HFF-Myc (cell line): ENCODE data around the gene WDR70.

ENCODE experiments used
- DNase-seq: peaks from one replicate; pipeline ENCODE4 v3.0.0-alpha.2; 2011; ENCODE audit warnings: low read depth; ENCODE audit errors: extremely low read depth
- H3K4me3 ChIP-seq: replicated peaks from 2 replicates; pipeline ENCODE4 v1.5.1; 2011; ENCODE audit warnings: low read depth, mild to moderate bottlenecking, control low read depth, low read length
- CTCF ChIP-seq: IDR thresholded peaks from 2 replicates; pipeline ENCODE4 v1.5.1; 2012; ENCODE audit warnings: mild to moderate bottlenecking, low read depth, low read length, control low read depth; ENCODE audit errors: missing control alignments

WDR70 gene

GRCh38 chr5:37694867-37695266, 315.7 kb downstream of the WDR70 start:
- DNase-seq: no peak
- no peak for TF ChIP-seq CTCF
- no peak overlapping the region for H3K4me3 ChIP-seq

- H3K4me3 ChIP-seq: no peak overlapping the region
- DNase-seq: no peak
- TF ChIP-seq CTCF: no peak
Observed at GRCh38 chr5:37695647-37696046, 316.5 kb downstream of the WDR70 start.

- DNase-seq: no peak
- H3K4me3 ChIP-seq: no peak overlapping the region
- TF ChIP-seq CTCF: no peak
Observed at GRCh38 chr5:37696190-37697021, 317.3 kb downstream of the WDR70 start.

- H3K4me3 ChIP-seq: no peak overlapping the region
- DNase-seq: no peak
- no peak for TF ChIP-seq CTCF
Observed at GRCh38 chr5:37701868-37702267, 322.8 kb downstream of the WDR70 start.

- H3K4me3 ChIP-seq: no peak overlapping the region
- no peak for DNase-seq
- no peak for TF ChIP-seq CTCF
Observed at GRCh38 chr5:37703841-37704241, 324.7 kb downstream of the WDR70 start.

- DNase-seq: no peak
- no peak for TF ChIP-seq CTCF
- no peak overlapping the region for H3K4me3 ChIP-seq
Observed at GRCh38 chr5:37704406-37704805, 325.3 kb downstream of the WDR70 start.

- TF ChIP-seq CTCF: no peak
- no peak for DNase-seq
- H3K4me3 ChIP-seq: no peak overlapping the region
Observed at GRCh38 chr5:37709020-37709419, 329.9 kb downstream of the WDR70 start.
